ENCODE results near the gene RUFY2.
A peak's percentile ranks its signal among the peaks of the same experiment; 100 is the strongest.

Gene RUFY2

GRCh38 chr10:68353537-68353936 is 53.5 kb downstream of the RUFY2 start:
- Histone ChIP-seq H3K9ac (no peak overlapping the region), H3K4me1 (ENCODE audit: low read depth, poor library complexity, severe bottlenecking) (peaks cover 4% of the 10 kb centered on the region), H2AFZ (ENCODE audit: low read depth) (no peak overlapping the region), H3K36me3 (ENCODE audit: insufficient read depth) (no peaks in the 10 kb centered on the region), H3K4me3 (IDR thresholded peaks at IDR 0.05; ENCODE audit: insufficient read depth, low read depth, low read length) (no peak overlapping the region), H3K4me2 (no peak overlapping the region), H3K27ac (no peak overlapping the region), H4K20me1 (ENCODE audit: insufficient read depth) (no peaks in the 10 kb centered on the region), H3K79me2 (ENCODE audit: insufficient read depth, low read depth) (no peaks in the 10 kb centered on the region), H3K27me3 (ENCODE audit: insufficient read depth, low read depth) (no peaks in the 10 kb centered on the region)
- no peak for TF ChIP-seq CTCF (conservative IDR thresholded peaks at IDR 0.05; ENCODE audit: low read depth, low read length)

GRCh38 chr10:68348265-68348741 is 58.8 kb downstream of the RUFY2 start:
- peak; percentile 73 for TF ChIP-seq CTCF (conservative IDR thresholded peaks at IDR 0.05; ENCODE audit: low read depth, low read length)
- H3K36me3 ChIP-seq (ENCODE audit: insufficient read depth) = peaks cover 8% of the 10 kb centered on the region
- no peaks in the 10 kb centered on the region; the same call in 1 of the 2 replicates for H4K20me1 ChIP-seq (ENCODE audit: insufficient read depth)
- H3K4me2 ChIP-seq = no peak overlapping the region
- no peaks in the 10 kb centered on the region for H3K27me3 ChIP-seq (ENCODE audit: insufficient read depth, low read depth)
- H3K79me2 ChIP-seq (ENCODE audit: insufficient read depth, low read depth) = 0 out of 2 replicates have a peak, but pooled peaks cover under 1% of the 10 kb centered on the region
- H3K9ac ChIP-seq = no peak overlapping the region
- no peak overlapping the region for H3K27ac ChIP-seq
- peaks cover 4% of the 10 kb centered on the region for H3K4me1 ChIP-seq (ENCODE audit: low read depth, poor library complexity, severe bottlenecking)
- H3K4me3 ChIP-seq (IDR thresholded peaks at IDR 0.05; ENCODE audit: insufficient read depth, low read depth, low read length) = no peak overlapping the region
- H2AFZ ChIP-seq (ENCODE audit: low read depth) = no peak overlapping the region

GRCh38 chr10:68346774-68347173 is 60.3 kb downstream of the RUFY2 start:
- Histone ChIP-seq H4K20me1 (ENCODE audit: insufficient read depth) (no peaks in the 10 kb centered on the region; the same call in 1 of the 2 replicates), H3K4me1 (ENCODE audit: low read depth, poor library complexity, severe bottlenecking) (peaks cover 10% of the 10 kb centered on the region), H3K9ac (no peak overlapping the region), H3K36me3 (ENCODE audit: insufficient read depth) (peaks cover 17% of the 10 kb centered on the region), H3K79me2 (ENCODE audit: insufficient read depth, low read depth) (peaks cover 5% of the 10 kb centered on the region; the same call in 1 of the 2 replicates), H3K27ac (no peak overlapping the region), H3K4me2 (no peak overlapping the region), H3K27me3 (ENCODE audit: insufficient read depth, low read depth) (no peaks in the 10 kb centered on the region), H3K4me3 (IDR thresholded peaks at IDR 0.05; ENCODE audit: insufficient read depth, low read depth, low read length) (no peak overlapping the region), H2AFZ (ENCODE audit: low read depth) (no peak overlapping the region)
- TF ChIP-seq CTCF (conservative IDR thresholded peaks at IDR 0.05; ENCODE audit: low read depth, low read length) = no peak

GRCh38 chr10:68345621-68346020 is 61.5 kb downstream of the RUFY2 start:
- Histone ChIP-seq H3K27ac (no peak overlapping the region), H3K4me3 (IDR thresholded peaks at IDR 0.05; ENCODE audit: insufficient read depth, low read depth, low read length) (no peak overlapping the region), H3K79me2 (ENCODE audit: insufficient read depth, low read depth) (peaks cover 15% of the 10 kb centered on the region; the same call in 1 of the 2 replicates), H3K4me1 (ENCODE audit: low read depth, poor library complexity, severe bottlenecking) (peaks cover 10% of the 10 kb centered on the region), H3K4me2 (no peak overlapping the region), H3K36me3 (ENCODE audit: insufficient read depth) (peaks cover 29% of the 10 kb centered on the region), H4K20me1 (ENCODE audit: insufficient read depth) (no peaks in the 10 kb centered on the region; the same call in 1 of the 2 replicates), H2AFZ (ENCODE audit: low read depth) (no peak overlapping the region), H3K9ac (no peak overlapping the region), H3K27me3 (ENCODE audit: insufficient read depth, low read depth) (no peaks in the 10 kb centered on the region)
- TF ChIP-seq CTCF (conservative IDR thresholded peaks at IDR 0.05; ENCODE audit: low read depth, low read length) = no peak
